NT2/D1 (cell line): ENCODE results near the gene GALR1.

Experiments used
- SUZ12 ChIP-seq: IDR thresholded peaks from 2 replicates; pipeline ENCODE4 v1.6.1; 2011; ENCODE audit not compliant: insufficient read length, insufficient read depth; ENCODE audit errors: extremely low read depth
- YY1 ChIP-seq: IDR thresholded peaks from 2 replicates; pipeline ENCODE4 v1.6.1; 2011; ENCODE audit not compliant: insufficient read length, insufficient read depth
- ZNF274 ChIP-seq: IDR thresholded peaks from 2 replicates; pipeline ENCODE4 v1.6.1; 2011; ENCODE audit warnings: mild to moderate bottlenecking, low read depth, low read length

DNA sequence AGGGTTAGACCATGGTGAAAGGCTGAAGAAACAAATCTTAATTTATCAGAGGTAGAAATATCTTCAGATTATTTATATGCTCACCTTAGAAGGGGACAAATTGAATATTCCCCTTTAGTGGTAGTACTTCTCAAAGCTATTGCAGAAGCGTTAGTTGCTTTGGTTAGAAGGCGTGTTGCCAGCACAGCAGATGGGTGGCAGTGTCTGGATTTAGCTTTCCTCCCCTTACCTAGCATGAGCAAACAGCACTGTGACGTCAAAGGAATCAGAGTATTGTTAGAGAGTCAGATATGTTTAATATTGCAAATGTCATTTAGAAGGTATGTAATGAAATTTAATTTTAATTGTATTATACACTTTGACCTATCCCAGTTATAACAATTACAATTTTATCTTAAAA is 27.2 kb upstream of the GALR1 start:
- no peak for TF ChIP-seq SUZ12
- no peak for TF ChIP-seq YY1
- no peak for TF ChIP-seq ZNF274
